ENCODE measurements around the gene STAT2. TPM values are rescaled to one million over a fixed set of nuclear protein-coding genes. Genes with fewer than 3 reads are reported as not detected.
A peak's percentile ranks its signal among the peaks of the same experiment; 100 is the strongest.
"Not testable (repeated sequence)": the region's sequence is repeated elsewhere in the genome, so short reads cannot be mapped to it uniquely, and the experiment has no call there.

Gene STAT2
- 86.1 and 93.5 TPM in 2 replicates for total RNA-seq (2014; rRNA removed; shearing (Covaris generic); ENCODE audit: low replicate concordance)

- Histone ChIP-seq H3K4me2 (ENCODE audit: low read depth, low read length, poor library complexity, severe bottlenecking) (peak within 1 kb of the TSS; percentile 100), H3K9me2 (replicated peaks; ENCODE audit: insufficient read depth, low read length) (no peaks in the 10 kb centered on the region), H3K9me3 (ENCODE audit: low read length) (no peaks in the 10 kb centered on the region), H3K27ac (ENCODE audit: low read length) (peak within 1 kb of the TSS; percentile 37), H3K4me1 (ENCODE audit: low read length) (peaks cover 19% of the 10 kb centered on the region), H3K4me3 (ENCODE audit: low read length) (peak within 1 kb of the TSS; percentile 94), H4K20me1 (ENCODE audit: insufficient read depth, low read depth, low read length) (no peaks in the 10 kb centered on the region), H3K9ac (ENCODE audit: low read length) (peak within 1 kb of the TSS; percentile 84), H3K27me3 (ENCODE audit: low read length) (no peaks in the 10 kb centered on the region), H2AFZ (ENCODE audit: low read length) (peak within 1 kb of the TSS; percentile 52), H3K36me3 (ENCODE audit: insufficient read depth, low read length) (peaks cover 10% of the 10 kb centered on the region; the same call in 1 of the 2 replicates), H3K79me2 (ENCODE audit: low read length) (peaks cover 22% of the 10 kb centered on the region)
- DNase-seq, result peak; percentile 100
These were observed at the start of gene STAT2 for GRCh38 chr12:56359851-56360767. Gene STAT2 (minus strand): TSS chr12:56360107. CDS start chr12:56356571, 3,536 bp downstream.

- H2AFZ ChIP-seq (ENCODE audit: low read length), result no peak overlapping the region
These were observed 49.0 kb upstream of the STAT2 start for GRCh38 chr12:56408799-56409417.

GRCh38 chr12:56404227-56404626, 44.3 kb upstream of the STAT2 start:
- not testable (repeated sequence) for H3K9me2 ChIP-seq (replicated peaks; ENCODE audit: insufficient read depth, low read length); DNase-seq; H3K36me3 ChIP-seq (ENCODE audit: insufficient read depth, low read length)

More at GRCh38 chr12:56408799-56409417, 49.0 kb upstream of the STAT2 start:
- no peaks in the 10 kb centered on the region for H3K36me3 ChIP-seq (ENCODE audit: insufficient read depth, low read length)
- no peaks in the 10 kb centered on the region for H3K27me3 ChIP-seq (ENCODE audit: low read length)
- no peak for DNase-seq
- no peaks in the 10 kb centered on the region for H3K79me2 ChIP-seq (ENCODE audit: low read length)
- H3K4me1 ChIP-seq (ENCODE audit: low read length), result no peaks in the 10 kb centered on the region
- H3K4me3 ChIP-seq (ENCODE audit: low read length), result no peak overlapping the region
- no peaks in the 10 kb centered on the region for H4K20me1 ChIP-seq (ENCODE audit: insufficient read depth, low read depth, low read length)
- no peak overlapping the region for H3K9ac ChIP-seq (ENCODE audit: low read length)
- no peak overlapping the region for H3K27ac ChIP-seq (ENCODE audit: low read length)
- no peaks in the 10 kb centered on the region for H3K9me2 ChIP-seq (replicated peaks; ENCODE audit: insufficient read depth, low read length)
- H3K4me2 ChIP-seq (ENCODE audit: low read depth, low read length, poor library complexity, severe bottlenecking), result no peak overlapping the region
- no peaks in the 10 kb centered on the region for H3K9me3 ChIP-seq (ENCODE audit: low read length)

GRCh38 chr12:56401612-56402011, 41.7 kb upstream of the STAT2 start:
- H3K27me3 ChIP-seq (ENCODE audit: low read length); H3K9me3 ChIP-seq (ENCODE audit: low read length); H3K9ac ChIP-seq (ENCODE audit: low read length); H3K36me3 ChIP-seq (ENCODE audit: insufficient read depth, low read length); H4K20me1 ChIP-seq (ENCODE audit: insufficient read depth, low read depth, low read length); H3K27ac ChIP-seq (ENCODE audit: low read length); H3K4me3 ChIP-seq (ENCODE audit: low read length); DNase-seq; H3K9me2 ChIP-seq (replicated peaks; ENCODE audit: insufficient read depth, low read length); H2AFZ ChIP-seq (ENCODE audit: low read length); H3K4me1 ChIP-seq (ENCODE audit: low read length); H3K4me2 ChIP-seq (ENCODE audit: low read depth, low read length, poor library complexity, severe bottlenecking); H3K79me2 ChIP-seq (ENCODE audit: low read length): not testable (repeated sequence)

More at GRCh38 chr12:56404227-56404626, 44.3 kb upstream of the STAT2 start:
- H3K9me3 ChIP-seq (ENCODE audit: low read length); H3K27ac ChIP-seq (ENCODE audit: low read length); H2AFZ ChIP-seq (ENCODE audit: low read length); H3K9ac ChIP-seq (ENCODE audit: low read length); H3K4me3 ChIP-seq (ENCODE audit: low read length); H3K4me2 ChIP-seq (ENCODE audit: low read depth, low read length, poor library complexity, severe bottlenecking); H3K4me1 ChIP-seq (ENCODE audit: low read length); H3K27me3 ChIP-seq (ENCODE audit: low read length); H4K20me1 ChIP-seq (ENCODE audit: insufficient read depth, low read depth, low read length); H3K79me2 ChIP-seq (ENCODE audit: low read length): not testable (repeated sequence)

- H3K9me3 ChIP-seq (ENCODE audit: low read length); DNase-seq; H3K4me3 ChIP-seq (ENCODE audit: low read length); H3K36me3 ChIP-seq (ENCODE audit: insufficient read depth, low read length); H3K27me3 ChIP-seq (ENCODE audit: low read length); H3K79me2 ChIP-seq (ENCODE audit: low read length); H2AFZ ChIP-seq (ENCODE audit: low read length); H4K20me1 ChIP-seq (ENCODE audit: insufficient read depth, low read depth, low read length); H3K4me2 ChIP-seq (ENCODE audit: low read depth, low read length, poor library complexity, severe bottlenecking); H3K9ac ChIP-seq (ENCODE audit: low read length); H3K9me2 ChIP-seq (replicated peaks; ENCODE audit: insufficient read depth, low read length); H3K4me1 ChIP-seq (ENCODE audit: low read length); H3K27ac ChIP-seq (ENCODE audit: low read length): not testable (repeated sequence)
These were observed 41.2 kb upstream of the STAT2 start for GRCh38 chr12:56401125-56401524.

- H3K36me3 ChIP-seq (ENCODE audit: insufficient read depth, low read length); H3K4me3 ChIP-seq (ENCODE audit: low read length); H3K9me2 ChIP-seq (replicated peaks; ENCODE audit: insufficient read depth, low read length); H3K4me2 ChIP-seq (ENCODE audit: low read depth, low read length, poor library complexity, severe bottlenecking); DNase-seq; H4K20me1 ChIP-seq (ENCODE audit: insufficient read depth, low read depth, low read length); H3K79me2 ChIP-seq (ENCODE audit: low read length); H3K9me3 ChIP-seq (ENCODE audit: low read length); H3K27me3 ChIP-seq (ENCODE audit: low read length); H3K9ac ChIP-seq (ENCODE audit: low read length); H2AFZ ChIP-seq (ENCODE audit: low read length); H3K27ac ChIP-seq (ENCODE audit: low read length); H3K4me1 ChIP-seq (ENCODE audit: low read length): not testable (repeated sequence)
These were observed 39.6 kb upstream of the STAT2 start for GRCh38 chr12:56399466-56399865.

- Histone ChIP-seq H2AFZ (ENCODE audit: low read length) (no peak overlapping the region), H3K9me3 (ENCODE audit: low read length) (no peaks in the 10 kb centered on the region), H3K4me2 (ENCODE audit: low read depth, low read length, poor library complexity, severe bottlenecking) (no peak overlapping the region), H3K79me2 (ENCODE audit: low read length) (no peaks in the 10 kb centered on the region), H4K20me1 (ENCODE audit: insufficient read depth, low read depth, low read length) (no peaks in the 10 kb centered on the region), H3K27ac (ENCODE audit: low read length) (no peak overlapping the region), H3K9ac (ENCODE audit: low read length) (no peak overlapping the region), H3K4me3 (ENCODE audit: low read length) (no peak overlapping the region), H3K27me3 (ENCODE audit: low read length) (no peaks in the 10 kb centered on the region), H3K4me1 (ENCODE audit: low read length) (no peaks in the 10 kb centered on the region), H3K36me3 (ENCODE audit: insufficient read depth, low read length) (no peaks in the 10 kb centered on the region), H3K9me2 (replicated peaks; ENCODE audit: insufficient read depth, low read length) (no peaks in the 10 kb centered on the region)
- no peak for DNase-seq
These were observed 38.4 kb upstream of the STAT2 start for GRCh38 chr12:56398324-56398723.

- no peaks in the 10 kb centered on the region for H3K27me3 ChIP-seq (ENCODE audit: low read length)
These were observed 32.4 kb upstream of the STAT2 start for GRCh38 chr12:56392331-56392730.

More at GRCh38 chr12:56392331-56392730, 32.4 kb upstream of the STAT2 start:
- no peaks in the 10 kb centered on the region for H4K20me1 ChIP-seq (ENCODE audit: insufficient read depth, low read depth, low read length)
- H3K4me2 ChIP-seq (ENCODE audit: low read depth, low read length, poor library complexity, severe bottlenecking), result no peak overlapping the region
- no peak overlapping the region for H3K4me3 ChIP-seq (ENCODE audit: low read length)
- H3K4me1 ChIP-seq (ENCODE audit: low read length), result no peaks in the 10 kb centered on the region
- no peaks in the 10 kb centered on the region for H3K79me2 ChIP-seq (ENCODE audit: low read length)
- no peaks in the 10 kb centered on the region for H3K36me3 ChIP-seq (ENCODE audit: insufficient read depth, low read length)
- H3K9ac ChIP-seq (ENCODE audit: low read length), result no peak overlapping the region
- no peak overlapping the region for H2AFZ ChIP-seq (ENCODE audit: low read length)
- H3K9me2 ChIP-seq (replicated peaks; ENCODE audit: insufficient read depth, low read length), result no peaks in the 10 kb centered on the region
- H3K9me3 ChIP-seq (ENCODE audit: low read length), result no peaks in the 10 kb centered on the region
- DNase-seq, result no peak
- no peak overlapping the region for H3K27ac ChIP-seq (ENCODE audit: low read length)
